HG03108 (cell line): ENCODE results near the gene GJC2.
"Not testable (repeated sequence)": the region's sequence is repeated elsewhere in the genome, so short reads cannot be mapped to it uniquely, and the experiment has no call there.

Experiments used
- ATAC-seq: cut with Tn5 transposase; IDR thresholded peaks from one replicate; pipeline ENCODE4 v1.9.1; 2021; ENCODE audit warnings: moderate library complexity; ENCODE audit not compliant: unreplicated experiment

Gene GJC2

GRCh38 chr1:228184152-228184551 lies 34.4 kb downstream of the GJC2 start:
- ATAC-seq: no peak

- no peak for ATAC-seq
Observed at GRCh38 chr1:228185641-228185965, 35.9 kb downstream of the GJC2 start.

- not testable (repeated sequence) for ATAC-seq
Observed at GRCh38 chr1:228188249-228188648, 38.5 kb downstream of the GJC2 start.

GRCh38 chr1:228190182-228190581 lies 40.5 kb downstream of the GJC2 start:
- ATAC-seq: no peak

- no peak for ATAC-seq
Observed at GRCh38 chr1:228190778-228191177, 41.0 kb downstream of the GJC2 start.

GRCh38 chr1:228194436-228194835 lies 44.7 kb downstream of the GJC2 start:
- no peak for ATAC-seq

- ATAC-seq: no peak
Observed at GRCh38 chr1:228194921-228195812, 45.4 kb downstream of the GJC2 start.

- ATAC-seq: no peak
Observed at GRCh38 chr1:228197555-228198147, 47.9 kb downstream of the GJC2 start.

GRCh38 chr1:228198977-228199590 lies 49.4 kb downstream of the GJC2 start:
- no peak for ATAC-seq

- no peak for ATAC-seq
Observed at GRCh38 chr1:228204958-228205357, 55.2 kb downstream of the GJC2 start.

GRCh38 chr1:228205526-228206436 lies 56.1 kb downstream of the GJC2 start:
- no peak for ATAC-seq

- ATAC-seq: no peak
Observed at GRCh38 chr1:228206582-228207351, 57.0 kb downstream of the GJC2 start.

- ATAC-seq: no peak
Observed at GRCh38 chr1:228207381-228207810, 57.7 kb downstream of the GJC2 start.

GRCh38 chr1:228207851-228208821 lies 58.4 kb downstream of the GJC2 start, which contains the start of gene OBSCN:
OBSCN (plus strand) TSS chr1:228208044; CDS start chr1:228211784, 3,740 bp downstream.
- ATAC-seq: no peak

GRCh38 chr1:228208831-228209551 lies 59.3 kb downstream of the GJC2 start:
- no peak for ATAC-seq
